ENCODE data around the gene IFT88. TPM values are rescaled to one million over a fixed set of nuclear protein-coding genes. Genes with fewer than 3 reads are reported as not detected.

Gene IFT88
- total and polyA plus RNA-seq, 3 donors from 2014 or later = 56.6 to 111 (median 86.8) TPM

GRCh38 chr13:20571676-20572075, 4.7 kb downstream of the IFT88 start:
- no peaks in the 10 kb centered on the region for H3K9me3 ChIP-seq
- no peak overlapping the region for H3K27ac ChIP-seq
- H3K4me3 ChIP-seq = no peak overlapping the region
- no peaks in the 10 kb centered on the region for H3K27me3 ChIP-seq
- intact Hi-C loops (cut with DNase I; ENCODE audit: low total_unique reads) = no loop called here
- H3K36me3 ChIP-seq (ENCODE audit: low read depth, missing control alignments) = no peaks in the 10 kb centered on the region
- TF ChIP-seq CTCF (IDR thresholded peaks at IDR 0.05) (no peak), POLR2A (IDR thresholded peaks at IDR 0.05) (no peak)
- no peak for DNase-seq
- H3K4me1 ChIP-seq = no peaks in the 10 kb centered on the region

GRCh38 chr13:20573186-20573585, 6.2 kb downstream of the IFT88 start:
- intact Hi-C loops (cut with DNase I; ENCODE audit: low total_unique reads) = no loop called here
- Histone ChIP-seq H3K4me3 (no peak overlapping the region), H3K27ac (peak overlapping the region in 1 of 2 donors; percentile 12), H3K9me3 (no peaks in the 10 kb centered on the region), H3K27me3 (no peaks in the 10 kb centered on the region), H3K4me1 (no peaks in the 10 kb centered on the region), H3K36me3 (ENCODE audit: low read depth, missing control alignments) (no peaks in the 10 kb centered on the region)
- TF ChIP-seq POLR2A (IDR thresholded peaks at IDR 0.05) (no peak), CTCF (IDR thresholded peaks at IDR 0.05) (no peak)
- peak; percentile 38 for DNase-seq
- 34 to 45% methylated on average over 4 of the region's 4 CpGs for WGBS, 2 donors

DNA sequence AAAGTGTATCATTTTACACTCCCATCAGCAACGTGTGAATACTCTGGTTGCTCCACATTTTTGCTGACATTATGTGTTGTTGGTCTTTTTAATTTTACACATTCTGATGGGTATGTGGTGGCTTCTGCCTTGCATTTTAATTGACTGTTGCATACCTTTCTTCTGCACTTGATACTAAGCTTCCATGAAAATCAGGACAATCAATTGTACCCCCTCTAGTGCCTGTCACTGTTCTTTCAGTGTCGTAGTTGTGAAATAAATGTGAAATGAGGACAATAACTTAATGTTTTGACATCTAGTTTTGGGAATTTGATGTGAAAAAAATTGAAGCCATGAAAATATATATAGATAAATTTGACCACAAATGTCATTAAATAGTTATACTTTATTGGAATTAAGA, 6.7 kb downstream of the IFT88 start:
- intact Hi-C loops (cut with DNase I; ENCODE audit: low total_unique reads) = no loop called here

DNA sequence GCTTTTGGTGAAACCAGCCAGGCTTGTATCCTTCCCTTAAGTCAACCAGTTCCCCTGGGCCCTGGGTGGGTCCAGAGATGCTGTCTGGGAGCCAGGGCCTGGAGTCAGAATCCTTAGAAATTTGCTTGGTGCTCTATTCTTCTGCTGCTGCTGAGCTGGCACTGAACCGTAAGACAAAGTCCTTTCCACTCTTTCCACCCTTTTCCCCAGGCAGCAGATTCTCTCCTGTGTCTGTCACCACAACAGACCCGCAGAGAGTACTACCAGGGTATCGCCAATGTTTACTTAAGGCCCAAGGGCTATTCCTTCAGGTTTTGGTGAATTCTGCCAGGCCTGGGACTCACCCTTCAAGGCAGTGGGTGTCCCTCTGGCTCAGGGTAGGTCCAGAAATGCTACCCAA, 12.2 kb downstream of the IFT88 start:
- intact Hi-C loops (cut with DNase I; ENCODE audit: low total_unique reads) = no loop called here
- Histone ChIP-seq H3K27ac (no peak overlapping the region), H3K9me3 (no peaks in the 10 kb centered on the region), H3K27me3 (no peaks in the 10 kb centered on the region), H3K36me3 (ENCODE audit: low read depth, missing control alignments) (no peaks in the 10 kb centered on the region), H3K4me1 (no peaks in the 10 kb centered on the region), H3K4me3 (no peak overlapping the region)
- TF ChIP-seq CTCF (IDR thresholded peaks at IDR 0.05) (no peak), POLR2A (IDR thresholded peaks at IDR 0.05) (no peak)
- DNase-seq = no peak
- 87 to 98% methylated on average over 3 of the region's 3 CpGs for WGBS, 2 donors

More for the DNA sequence above, 6.7 kb downstream of the IFT88 start:
- no peaks in the 10 kb centered on the region for H3K9me3 ChIP-seq
- H3K27ac ChIP-seq = peak overlapping the region in 1 of 2 donors; percentile 12
- 53 to 65% methylated on average over 2 of the region's 2 CpGs for WGBS, 2 donors
- no peak for DNase-seq
- no peaks in the 10 kb centered on the region for H3K36me3 ChIP-seq (ENCODE audit: low read depth, missing control alignments)
- no peaks in the 10 kb centered on the region for H3K27me3 ChIP-seq
- no peak overlapping the region for H3K4me3 ChIP-seq
- no peak for TF ChIP-seq POLR2A (IDR thresholded peaks at IDR 0.05)
- no peak for TF ChIP-seq CTCF (IDR thresholded peaks at IDR 0.05)
- no peaks in the 10 kb centered on the region for H3K4me1 ChIP-seq

DNA sequence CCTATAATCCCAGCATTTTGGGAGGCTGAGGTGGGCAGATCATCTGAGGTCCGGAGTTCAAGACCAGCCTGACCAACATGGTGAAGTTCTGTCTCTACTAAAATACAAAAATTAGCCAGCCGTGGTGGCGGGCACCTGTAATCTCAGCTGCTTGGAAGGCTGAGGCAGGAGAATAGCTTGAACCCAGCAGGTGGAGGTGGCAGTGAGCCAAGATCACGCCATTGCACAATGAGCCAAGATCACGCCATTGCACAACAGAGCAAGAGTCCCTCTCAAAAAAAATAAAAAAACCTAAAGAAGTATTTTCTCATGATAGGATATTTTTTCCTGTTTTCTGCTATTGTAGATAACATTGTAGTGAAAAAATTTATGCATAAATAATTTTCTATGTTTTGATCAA, 13.3 kb downstream of the IFT88 start:
- Histone ChIP-seq H3K27ac (no peak overlapping the region), H3K27me3 (no peaks in the 10 kb centered on the region), H3K9me3 (no peaks in the 10 kb centered on the region), H3K4me1 (no peaks in the 10 kb centered on the region), H3K4me3 (no peak overlapping the region), H3K36me3 (ENCODE audit: low read depth, missing control alignments) (no peaks in the 10 kb centered on the region)
- no peak for DNase-seq
- no peak for TF ChIP-seq CTCF (IDR thresholded peaks at IDR 0.05)
- TF ChIP-seq POLR2A (IDR thresholded peaks at IDR 0.05) = no peak
- intact Hi-C loops (cut with DNase I; ENCODE audit: low total_unique reads) = no loop called here
- WGBS, 2 donors = 94 to 96% methylated on average over 5 of the region's 5 CpGs
